BE2C (cell line): ENCODE data around the gene METTL25.
A peak's percentile ranks its signal among the peaks of the same experiment; 100 is the strongest.

Experiments used
- DNase-seq: peaks from one replicate; pipeline ENCODE4 v3.0.0-alpha.2; 2020
- H3K27me3 ChIP-seq: fragments of 250-450 bp; sonication (Bioruptor Pico); 2 replicates; pipeline ENCODE4 v1.5.1; 2020; ENCODE audit warnings: mild to moderate bottlenecking
- H3K36me3 ChIP-seq: fragments of 250-450 bp; sonication (Bioruptor Pico); 2 replicates; pipeline ENCODE4 v1.5.1; 2020; ENCODE audit warnings: mild to moderate bottlenecking
- H3K4me1 ChIP-seq: fragments of 250-450 bp; sonication (Bioruptor Pico); 2 replicates; pipeline ENCODE4 v1.5.1; 2020
- H3K4me3 ChIP-seq: 2 replicates; pipeline ENCODE4 v1.5.1; 2011; ENCODE audit warnings: low read depth, low read length
- H3K9me3 ChIP-seq: fragments of 250-450 bp; sonication (Bioruptor Pico); 2 replicates; pipeline ENCODE4 v1.5.1; 2020
- CTCF ChIP-seq: IDR thresholded peaks from 2 replicates; pipeline ENCODE4 v1.5.1; 2012; ENCODE audit warnings: mild to moderate bottlenecking, low read depth, low read length

The METTL25 gene

GRCh38 chr12:82524641-82525040 is 166.3 kb downstream of the METTL25 start:
- no peak overlapping the region for H3K4me3 ChIP-seq
- no peaks in the 10 kb centered on the region for H3K9me3 ChIP-seq
- DNase-seq, result no peak
- TF ChIP-seq CTCF, result no peak
- H3K27me3 ChIP-seq, result no peaks in the 10 kb centered on the region; the same call in 1 of the 2 replicates
- H3K4me1 ChIP-seq, result no peaks in the 10 kb centered on the region
- H3K36me3 ChIP-seq, result no peaks in the 10 kb centered on the region

- DNase-seq, result no peak
- no peaks in the 10 kb centered on the region; the same call in 1 of the 2 replicates for H3K27me3 ChIP-seq
These were observed 167.3 kb downstream of the METTL25 start for GRCh38 chr12:82525616-82526015.

GRCh38 chr12:82527165-82527780 is 168.9 kb downstream of the METTL25 start:
- Histone ChIP-seq H3K27me3 (no peaks in the 10 kb centered on the region; the same call in 1 of the 2 replicates), H3K36me3 (no peaks in the 10 kb centered on the region), H3K4me3 (no peak overlapping the region), H3K9me3 (no peaks in the 10 kb centered on the region), H3K4me1 (no peaks in the 10 kb centered on the region)
- peak; percentile 55 for DNase-seq
- peak; percentile 94 for TF ChIP-seq CTCF

More at GRCh38 chr12:82525616-82526015, 167.3 kb downstream of the METTL25 start:
- H3K4me3 ChIP-seq, result no peak overlapping the region
- H3K36me3 ChIP-seq, result no peaks in the 10 kb centered on the region
- H3K9me3 ChIP-seq, result no peaks in the 10 kb centered on the region
- H3K4me1 ChIP-seq, result no peaks in the 10 kb centered on the region
- no peak for TF ChIP-seq CTCF
